Measurements from ENCODE around the gene MAP4K1.

MAP4K1 gene

GRCh38 chr19:38650911-38651584, 33.3 kb upstream of the MAP4K1 start:
- peak; percentile 96 to 98 for DNase-seq (ENCODE audit: low read depth in 2 of 2)
- TF ChIP-seq CTCF (IDR thresholded peaks at IDR 0.05; ENCODE audit: low read depth, low read length) = peak; percentile 4
- H3K4me3 ChIP-seq (replicated peaks in 1 of 2; ENCODE audit: low read depth in 2 of 2, low read length in 2 of 2) = peak overlapping the region in 1 of 2 donors; percentile 99

DNA sequence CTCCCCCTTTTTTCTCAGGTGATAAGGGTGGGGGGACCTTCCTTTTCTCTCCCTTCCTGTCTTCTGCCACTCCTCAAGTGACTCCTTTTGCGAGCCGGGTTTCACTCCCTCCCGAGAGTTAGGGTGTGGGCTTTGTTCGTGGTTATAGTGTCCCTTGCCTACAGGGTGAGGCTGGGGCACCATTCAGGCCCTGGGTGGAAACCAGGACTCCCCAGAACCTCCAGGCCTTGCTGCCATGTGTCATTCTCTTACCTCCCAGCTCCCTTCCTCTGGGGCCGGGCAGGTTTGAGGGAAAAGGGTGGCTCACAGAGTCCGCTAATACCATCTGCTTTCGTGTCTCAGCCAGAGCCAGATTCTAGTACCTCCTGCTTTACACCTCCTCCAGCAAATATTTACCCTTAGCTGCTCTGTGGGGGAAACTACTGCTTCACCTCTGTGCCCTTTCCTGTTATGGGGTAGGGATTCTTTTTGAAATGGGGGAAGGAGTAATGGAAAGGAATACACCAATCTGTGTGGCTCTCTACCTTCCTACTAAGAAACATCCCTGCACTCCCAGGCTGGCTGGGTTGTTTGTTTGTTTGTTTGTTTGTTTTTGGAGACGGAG, 32.5 kb upstream of the MAP4K1 start:
- peak overlapping the region; percentile 79 to 99 for H3K4me3 ChIP-seq (replicated peaks in 1 of 2; ENCODE audit: low read depth in 2 of 2, low read length in 2 of 2)
- DNase-seq (ENCODE audit: low read depth in 2 of 2) = no peak
- no peak for TF ChIP-seq CTCF (IDR thresholded peaks at IDR 0.05; ENCODE audit: low read depth, low read length)

- H3K4me3 ChIP-seq (replicated peaks in 1 of 2; ENCODE audit: low read depth in 2 of 2, low read length in 2 of 2) = peak overlapping the region; percentile 79 to 99
- no peak for DNase-seq (ENCODE audit: low read depth in 2 of 2)
- TF ChIP-seq CTCF (IDR thresholded peaks at IDR 0.05; ENCODE audit: low read depth, low read length) = no peak
These were observed 31.8 kb upstream of the MAP4K1 start for GRCh38 chr19:38649305-38650171.

GRCh38 chr19:38648769-38649304, 31.1 kb upstream of the MAP4K1 start:
- peak overlapping the region; percentile 79 to 99 for H3K4me3 ChIP-seq (replicated peaks in 1 of 2; ENCODE audit: low read depth in 2 of 2, low read length in 2 of 2)
- DNase-seq (ENCODE audit: low read depth in 2 of 2) = no peak
- TF ChIP-seq CTCF (IDR thresholded peaks at IDR 0.05; ENCODE audit: low read depth, low read length) = no peak

DNA sequence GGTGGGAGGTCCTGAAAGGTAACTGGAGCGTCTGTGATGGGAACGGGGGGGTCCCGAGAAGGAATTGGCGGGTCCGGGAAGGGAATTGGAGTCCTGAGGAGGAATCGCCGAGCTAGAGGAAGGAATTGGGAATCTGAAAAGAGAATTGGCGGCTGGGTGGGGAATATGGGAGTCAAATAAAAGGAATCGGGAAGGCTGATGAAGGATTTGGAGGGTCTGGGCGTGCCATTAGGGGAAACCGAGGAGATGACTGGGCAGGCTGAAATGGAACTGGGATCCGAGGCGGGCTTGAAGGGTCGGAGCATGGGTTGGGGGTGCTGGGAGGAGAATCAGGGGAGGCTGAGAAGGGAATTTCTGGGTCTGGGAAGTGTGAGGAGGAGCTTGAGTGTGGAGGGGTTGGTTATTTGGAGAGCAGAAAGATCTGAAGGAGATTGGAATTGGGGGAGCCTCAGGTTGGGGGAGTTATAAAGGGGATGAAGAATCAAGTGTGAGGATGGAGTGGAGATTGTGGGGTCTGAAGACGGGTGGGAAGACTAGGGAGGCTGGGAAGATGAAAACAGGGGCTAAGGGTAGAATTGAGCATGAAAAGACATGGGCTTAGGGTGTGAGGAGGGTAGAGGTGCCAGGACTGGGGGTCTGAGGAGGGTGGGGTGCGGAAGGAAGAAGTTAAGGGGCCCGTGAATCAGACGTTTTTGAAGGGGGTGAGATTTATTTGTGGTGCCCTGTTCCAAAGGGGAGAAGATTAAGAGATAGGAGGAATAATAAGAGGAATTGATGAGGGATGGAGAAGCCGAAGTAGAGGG, 30.4 kb upstream of the MAP4K1 start:
- H3K4me3 ChIP-seq (replicated peaks in 1 of 2; ENCODE audit: low read depth in 2 of 2, low read length in 2 of 2) = peak overlapping the region; percentile 79 to 99
- TF ChIP-seq CTCF (IDR thresholded peaks at IDR 0.05; ENCODE audit: low read depth, low read length) = no peak
- no peak for DNase-seq (ENCODE audit: low read depth in 2 of 2)

GRCh38 chr19:38647368-38647965, 29.7 kb upstream of the MAP4K1 start, which contains the start of gene ACTN4:
Gene ACTN4, plus strand, starts transcription at chr19:38647649. Its CDS starts 97 bp downstream, at chr19:38647746.
- H3K4me3 ChIP-seq (replicated peaks in 1 of 2; ENCODE audit: low read depth in 2 of 2, low read length in 2 of 2) = peak within 1 kb of the TSS; percentile 79 to 99
- DNase-seq (ENCODE audit: low read depth in 2 of 2) = peak; percentile 97 to 98
- TF ChIP-seq CTCF (IDR thresholded peaks at IDR 0.05; ENCODE audit: low read depth, low read length) = no peak
